HG03439 (cell line): ENCODE results near the gene PARD3B.

Source experiments
- ATAC-seq: cut with Tn5 transposase; IDR thresholded peaks from one replicate; pipeline ENCODE4 v1.9.1; 2021; ENCODE audit warnings: mild to moderate bottlenecking, moderate library complexity; ENCODE audit not compliant: unreplicated experiment

PARD3B gene

GRCh38 chr2:204687776-204688175 is 142.5 kb downstream of the PARD3B start:
- no peak for ATAC-seq

- peak; percentile 69 for ATAC-seq
Observed at GRCh38 chr2:204691911-204692510, 146.7 kb downstream of the PARD3B start.

- no peak for ATAC-seq
Observed at GRCh38 chr2:204692790-204693189, 147.5 kb downstream of the PARD3B start.

- ATAC-seq: no peak
Observed at GRCh38 chr2:204693262-204693661, 148.0 kb downstream of the PARD3B start.

GRCh38 chr2:204695506-204695905 is 150.2 kb downstream of the PARD3B start:
- ATAC-seq: no peak

GRCh38 chr2:204696124-204696523 is 150.8 kb downstream of the PARD3B start:
- no peak for ATAC-seq

GRCh38 chr2:204705243-204705932 is 160.1 kb downstream of the PARD3B start:
- ATAC-seq: no peak

GRCh38 chr2:204706939-204707338 is 161.7 kb downstream of the PARD3B start:
- ATAC-seq: no peak

- no peak for ATAC-seq
Observed at GRCh38 chr2:204713211-204713610, 167.9 kb downstream of the PARD3B start.

GRCh38 chr2:204715361-204715760 is 170.1 kb downstream of the PARD3B start:
- ATAC-seq: no peak

GRCh38 chr2:204717591-204717990 is 172.3 kb downstream of the PARD3B start:
- no peak for ATAC-seq

- no peak for ATAC-seq
Observed at GRCh38 chr2:204718607-204719006, 173.3 kb downstream of the PARD3B start.

- ATAC-seq: no peak
Observed at GRCh38 chr2:204720874-204721273, 175.6 kb downstream of the PARD3B start.

GRCh38 chr2:204722207-204722606 is 176.9 kb downstream of the PARD3B start:
- no peak for ATAC-seq

GRCh38 chr2:204722691-204723090 is 177.4 kb downstream of the PARD3B start:
- no peak for ATAC-seq

- ATAC-seq: no peak
Observed at GRCh38 chr2:204725693-204726360, 180.6 kb downstream of the PARD3B start.

GRCh38 chr2:204726831-204727230 is 181.6 kb downstream of the PARD3B start:
- ATAC-seq: no peak

- ATAC-seq: no peak
Observed at GRCh38 chr2:204727368-204727767, 182.1 kb downstream of the PARD3B start.

- no peak for ATAC-seq
Observed at GRCh38 chr2:204730603-204731002, 185.3 kb downstream of the PARD3B start.

- no peak for ATAC-seq
Observed at GRCh38 chr2:204732019-204732418, 186.7 kb downstream of the PARD3B start.

GRCh38 chr2:204737296-204737695 is 192.0 kb downstream of the PARD3B start:
- ATAC-seq: no peak

- ATAC-seq: no peak
Observed at GRCh38 chr2:204738721-204739120, 193.4 kb downstream of the PARD3B start.
